CD14-positive monocyte (primary cell): Measurements from ENCODE around the gene SLC25A21. TPM values are rescaled to one million over a fixed set of nuclear protein-coding genes. Genes with fewer than 3 reads are reported as not detected.

Experiments
- DNase-seq, 3 donors: peaks; one replicate each; pipeline ENCODE4 v3.0.0-alpha.2; 2011 to 2022
- H2AFZ ChIP-seq: 2 replicates; pipeline ENCODE4 v1.6.0; 2012; ENCODE audit warnings: mild to moderate bottlenecking, low read depth, low read length, inconsistent platforms; ENCODE audit not compliant: insufficient read depth, poor library complexity, severe bottlenecking
- H3K27ac ChIP-seq, 2 donors: 1 replicate in 1 of 2; 2 replicates in 1 of 2; pipeline ENCODE4 v1.5.1; 2012 to 2013; ENCODE audit warnings: low read length in 2 of 2, control low read depth in 1 of 2, inconsistent platforms in 1 of 2, low read depth in 1 of 2, mild to moderate bottlenecking in 1 of 2
- H3K27me3 ChIP-seq, 2 donors: one replicate each; pipeline versions ENCODE4 v1.6.0 to v1.6.1; 2011 to 2013; ENCODE audit warnings: low read length in 2 of 2; ENCODE audit not compliant: control insufficient read depth in 2 of 2, insufficient read depth in 2 of 2
- H3K36me3 ChIP-seq, 2 donors: replicated peaks in 1 of 2; 1 replicate in 1 of 2; 2 replicates in 1 of 2; pipeline versions ENCODE4 v1.5.1 to v1.6.1; 2012 to 2013; ENCODE audit warnings: low read length in 2 of 2, control low read depth in 1 of 2, inconsistent platforms in 1 of 2, mild to moderate bottlenecking in 1 of 2; ENCODE audit not compliant: insufficient read depth in 2 of 2, control insufficient read depth in 1 of 2
- H3K4me1 ChIP-seq, 2 donors: 1 replicate in 1 of 2; 2 replicates in 1 of 2; pipeline versions ENCODE4 v1.5.1 to v1.6.1; 2012 to 2013; ENCODE audit warnings: low read length in 2 of 2, control low read depth in 1 of 2, inconsistent platforms in 1 of 2, mild to moderate bottlenecking in 1 of 2, moderate library complexity in 1 of 2; ENCODE audit not compliant: insufficient read depth in 2 of 2, control insufficient read depth in 1 of 2
- H3K4me2 ChIP-seq: replicated peaks from 2 replicates; pipeline ENCODE3; 2012; ENCODE audit warnings: low read length, moderate library complexity, mild to moderate bottlenecking; ENCODE audit not compliant: poor library complexity, severe bottlenecking; ENCODE audit errors: extremely low read depth
- H3K4me3 ChIP-seq, 3 experiments: fragments of 200-600 bp in 1 of 3; sonication (generic) in 1 of 3; replicated peaks in 1 of 3; 1 replicate in 2 of 3; 2 replicates in 1 of 3; pipeline ENCODE4 v1.5.1; 2011 to 2013; ENCODE audit warnings: low read length in 3 of 3, mild to moderate bottlenecking in 3 of 3, control low read depth in 2 of 3, low read depth in 2 of 3, inconsistent platforms in 1 of 3, moderate library complexity in 1 of 3
- H3K79me2 ChIP-seq: 2 replicates; pipeline ENCODE4 v1.6.0; 2012; ENCODE audit warnings: mild to moderate bottlenecking, control low read depth, inconsistent platforms, low read length, moderate library complexity; ENCODE audit not compliant: insufficient read depth
- H3K9ac ChIP-seq: 2 replicates; pipeline ENCODE4 v1.6.0; 2017; ENCODE audit warnings: low read length, mild to moderate bottlenecking; ENCODE audit not compliant: insufficient read depth, poor library complexity, severe bottlenecking
- H3K9me3 ChIP-seq, 2 donors: replicated peaks in 1 of 2; 1 replicate in 1 of 2; 2 replicates in 1 of 2; pipeline versions ENCODE4 v1.5.1 to v1.6.1; 2012 to 2013; ENCODE audit warnings: low read length in 2 of 2, control low read depth in 1 of 2; ENCODE audit not compliant: control insufficient read depth in 1 of 2, insufficient read depth in 1 of 2
- H4K20me1 ChIP-seq: 2 replicates; pipeline ENCODE4 v1.6.0; 2012; ENCODE audit warnings: mild to moderate bottlenecking, low read length, control low read depth, moderate library complexity; ENCODE audit not compliant: insufficient read depth
- H3K27ac Mint-ChIP-seq, 7 donors: one replicate each; pipeline ENCODE4 v1.8.0; 2020; ENCODE audit warnings: mild to moderate bottlenecking in 7 of 7, mixed read lengths in 7 of 7, moderate library complexity in 6 of 7, inconsistent platforms in 2 of 7
- H3K27me3 Mint-ChIP-seq, 3 donors: one replicate each; pipeline ENCODE4 v1.8.0; 2021 to 2022; ENCODE audit warnings: low read depth in 3 of 3, mild to moderate bottlenecking in 3 of 3, mixed read lengths in 3 of 3, moderate library complexity in 3 of 3, inconsistent platforms in 1 of 3
- H3K36me3 Mint-ChIP-seq, 2 donors: one replicate each; pipeline ENCODE4 v1.8.0; 2020; ENCODE audit warnings: mixed read lengths in 2 of 2, inconsistent platforms in 1 of 2, mild to moderate bottlenecking in 1 of 2
- H3K4me1 Mint-ChIP-seq: one replicate; pipeline ENCODE4 v1.8.0; 2020; ENCODE audit warnings: mild to moderate bottlenecking, mixed read lengths
- H3K4me3 Mint-ChIP-seq, 2 donors: one replicate each; pipeline ENCODE4 v1.8.0; 2020; ENCODE audit warnings: mild to moderate bottlenecking in 2 of 2, mixed read lengths in 2 of 2, moderate library complexity in 1 of 2
- H3K9me3 Mint-ChIP-seq, 7 donors: one replicate each; pipeline ENCODE4 v1.8.0; 2020 to 2022; ENCODE audit warnings: mixed read lengths in 7 of 7, mild to moderate bottlenecking in 6 of 7, moderate library complexity in 6 of 7, inconsistent platforms in 2 of 7
- CTCF ChIP-seq: fragments of 200-600 bp; IDR thresholded peaks from one replicate; pipeline ENCODE4 v1.8.0; 2022; ENCODE audit warnings: antibody characterized with exemption, mild to moderate bottlenecking
- WGBS: methylation state at CpG from one replicate; pipeline ENCODE4 v1.1.5; 2013; ENCODE audit warnings: missing lambda C conversion rate; ENCODE audit not compliant: insufficient coverage; 5-methylcytosine and 5-hydroxymethylcytosine counted together
- intact Hi-C, 2 donors: fragments of 100-400 bp; cut with micrococcal nuclease; formaldehyde crosslinking; loops; one replicate each; pipeline versions ENCODE4 v1.15.0 to v1.15.1; 2023
- polyA plus RNA-seq, 3 donors: library from polyadenylated mRNA; depleted of rRNA in 1 of 3; unstranded in 2 of 3; stranded (reverse) in 1 of 3; fragments of 300-500 nt in 2 of 3; fragments of >200 nt in 1 of 3; fragmentation: Illumina TruSeq in 2 of 3; gene quantifications; 1 replicate in 2 of 3; 2 replicates in 1 of 3; pipeline ENCODE4 v1.2.3, GENCODE V29; 2012 to 2021

SLC25A21 gene
- polyA plus RNA-seq, 3 donors: not detected

- Histone ChIP-seq H3K4me3 (no peak overlapping the region), H3K9ac (no peak overlapping the region), H3K27me3 (no peaks in the 10 kb centered on the region), H3K9me3 (no peaks in the 10 kb centered on the region), H3K79me2 (no peaks in the 10 kb centered on the region), H4K20me1 (no peaks in the 10 kb centered on the region), H3K27ac (no peak overlapping the region), H3K4me2 (no peak overlapping the region), H3K36me3 (no peaks in the 10 kb centered on the region), H2AFZ (no peak overlapping the region), H3K4me1 (no peaks in the 10 kb centered on the region)
- Mint-ChIP-seq H3K27ac (no peak overlapping the region), H3K9me3 (peaks cover 0 to 2% (median 1%) of the 10 kb centered on the region in 7 donors), H3K4me3 (no peak overlapping the region), H3K4me1 (no peaks in the 10 kb centered on the region), H3K27me3 (peaks cover 0 to 6% (median 4%) of the 10 kb centered on the region in 3 donors), H3K36me3 (no peaks in the 10 kb centered on the region)
- no peak for TF ChIP-seq CTCF
- 100% methylated on average over 2 of the region's 2 CpGs for WGBS
- no peak for DNase-seq
- intact Hi-C loops: no loop called here
Measured at GRCh38 chr14:37131205-37131604, 41.2 kb downstream of the SLC25A21 start.

- 100% methylated on average over 3 of the region's 7 CpGs for WGBS
- Histone ChIP-seq H3K9ac (no peak overlapping the region), H3K4me2 (no peak overlapping the region), H3K9me3 (no peaks in the 10 kb centered on the region), H3K27me3 (no peaks in the 10 kb centered on the region), H3K36me3 (no peaks in the 10 kb centered on the region), H3K4me3 (no peak overlapping the region), H4K20me1 (no peaks in the 10 kb centered on the region), H2AFZ (no peak overlapping the region), H3K27ac (no peak overlapping the region), H3K79me2 (no peaks in the 10 kb centered on the region), H3K4me1 (no peaks in the 10 kb centered on the region)
- Mint-ChIP-seq H3K4me1 (no peaks in the 10 kb centered on the region), H3K4me3 (no peak overlapping the region), H3K27ac (no peak overlapping the region), H3K27me3 (peaks cover 1 to 6% (median 2%) of the 10 kb centered on the region in 3 donors), H3K9me3 (peaks cover 0 to 2% (median 1%) of the 10 kb centered on the region in 7 donors), H3K36me3 (no peaks in the 10 kb centered on the region)
- intact Hi-C loops: no loop called here
- TF ChIP-seq CTCF: no peak
- no peak for DNase-seq
Measured at GRCh38 chr14:37129047-37129446, 43.4 kb downstream of the SLC25A21 start.
